Activated CD4-positive, alpha-beta T cell treated with anti-CD3 and anti-CD28 coated beads, Interleukin-2, amount 50 U/mL, for 24 hours (primary cell): Measurements from ENCODE around the gene LRFN4.

Experiments
- DNase-seq, 2 donors: peaks; one replicate each; pipeline ENCODE4 v3.0.0-alpha.2; 2020; ENCODE audit warnings: low read depth in 1 of 2, low spot score in 1 of 2

Gene LRFN4

GRCh38 chr11:66887526-66887925, 30.7 kb downstream of the LRFN4 start:
- DNase-seq, result no peak

GRCh38 chr11:66888282-66888681, 31.4 kb downstream of the LRFN4 start:
- no peak for DNase-seq

- no peak for DNase-seq
Measured at GRCh38 chr11:66889960-66890359, 33.1 kb downstream of the LRFN4 start.

GRCh38 chr11:66891851-66892660, 35.2 kb downstream of the LRFN4 start:
- peak; percentile 7 to 51 for DNase-seq

- no peak for DNase-seq
Measured at GRCh38 chr11:66892911-66893310, 36.0 kb downstream of the LRFN4 start.

- DNase-seq, result no peak
Measured at GRCh38 chr11:66894141-66894540, 37.3 kb downstream of the LRFN4 start.

- no peak for DNase-seq
Measured at GRCh38 chr11:66901964-66902390, 45.1 kb downstream of the LRFN4 start.

- DNase-seq, result no peak
Measured at GRCh38 chr11:66902486-66903177, 45.8 kb downstream of the LRFN4 start.

- no peak for DNase-seq
Measured at GRCh38 chr11:66904055-66904454, 47.2 kb downstream of the LRFN4 start.

GRCh38 chr11:66904561-66904960, 47.7 kb downstream of the LRFN4 start:
- no peak for DNase-seq

- DNase-seq, result no peak
Measured at GRCh38 chr11:66904981-66905521, 48.2 kb downstream of the LRFN4 start.

GRCh38 chr11:66905631-66906030, 48.8 kb downstream of the LRFN4 start:
- no peak for DNase-seq

GRCh38 chr11:66906061-66906733, 49.3 kb downstream of the LRFN4 start:
- no peak for DNase-seq

GRCh38 chr11:66907751-66908630, 51.1 kb downstream of the LRFN4 start:
- no peak for DNase-seq

GRCh38 chr11:66909181-66909580, 52.3 kb downstream of the LRFN4 start:
- DNase-seq, result no peak

GRCh38 chr11:66910016-66910415, 53.2 kb downstream of the LRFN4 start:
- DNase-seq, result no peak
